GM18909 (cell line): ENCODE results near the gene RAPGEFL1.
"Not testable (repeated sequence)": the region's sequence is repeated elsewhere in the genome, so short reads cannot be mapped to it uniquely, and the experiment has no call there.

Source experiments
- ATAC-seq: cut with Tn5 transposase; IDR thresholded peaks from one replicate; pipeline ENCODE4 v1.9.1; 2021; ENCODE audit warnings: mild to moderate bottlenecking; ENCODE audit not compliant: unreplicated experiment, poor library complexity

The RAPGEFL1 gene

GRCh38 chr17:40177275-40177874 is at the start of gene RAPGEFL1:
Gene RAPGEFL1, plus strand, starts transcription at chr17:40177470. Its CDS starts 392 bp downstream, at chr17:40177862.
- peak; percentile 56 for ATAC-seq

GRCh38 chr17:40129498-40129897 is 47.8 kb upstream of the RAPGEFL1 start:
- ATAC-seq: no peak

GRCh38 chr17:40130352-40131042 is 46.8 kb upstream of the RAPGEFL1 start:
- no peak for ATAC-seq

- ATAC-seq: no peak
These were observed 43.1 kb upstream of the RAPGEFL1 start for GRCh38 chr17:40134184-40134583.

- ATAC-seq: no peak
These were observed 41.5 kb upstream of the RAPGEFL1 start for GRCh38 chr17:40135817-40136216.

GRCh38 chr17:40139566-40140058 is 37.7 kb upstream of the RAPGEFL1 start:
- peak; percentile 6 for ATAC-seq

- ATAC-seq: not testable (repeated sequence)
These were observed 34.1 kb upstream of the RAPGEFL1 start for GRCh38 chr17:40143166-40143565.

- no peak for ATAC-seq
These were observed 31.8 kb upstream of the RAPGEFL1 start for GRCh38 chr17:40145476-40145875.

GRCh38 chr17:40148527-40148926 is 28.7 kb upstream of the RAPGEFL1 start:
- no peak for ATAC-seq

GRCh38 chr17:40150276-40150675 is 27.0 kb upstream of the RAPGEFL1 start:
- ATAC-seq: no peak

GRCh38 chr17:40151414-40151963 is 25.8 kb upstream of the RAPGEFL1 start:
- ATAC-seq: no peak

- no peak for ATAC-seq
These were observed 23.6 kb upstream of the RAPGEFL1 start for GRCh38 chr17:40153603-40154236.

- ATAC-seq: no peak
These were observed 19.3 kb upstream of the RAPGEFL1 start for GRCh38 chr17:40157973-40158372.

- ATAC-seq: no peak
These were observed 18.7 kb upstream of the RAPGEFL1 start for GRCh38 chr17:40158438-40159013.

- ATAC-seq: no peak
These were observed 17.8 kb upstream of the RAPGEFL1 start for GRCh38 chr17:40159456-40159855.

GRCh38 chr17:40167685-40168261 is 9.5 kb upstream of the RAPGEFL1 start:
- ATAC-seq: no peak

GRCh38 chr17:40168262-40168832 is 8.9 kb upstream of the RAPGEFL1 start:
- no peak for ATAC-seq

- no peak for ATAC-seq
These were observed 6.9 kb upstream of the RAPGEFL1 start for GRCh38 chr17:40170325-40170724.

- no peak for ATAC-seq
These were observed 5.5 kb upstream of the RAPGEFL1 start for GRCh38 chr17:40171750-40172149.
